ENCODE measurements around the gene SLC15A5.

SLC15A5 gene

DNA sequence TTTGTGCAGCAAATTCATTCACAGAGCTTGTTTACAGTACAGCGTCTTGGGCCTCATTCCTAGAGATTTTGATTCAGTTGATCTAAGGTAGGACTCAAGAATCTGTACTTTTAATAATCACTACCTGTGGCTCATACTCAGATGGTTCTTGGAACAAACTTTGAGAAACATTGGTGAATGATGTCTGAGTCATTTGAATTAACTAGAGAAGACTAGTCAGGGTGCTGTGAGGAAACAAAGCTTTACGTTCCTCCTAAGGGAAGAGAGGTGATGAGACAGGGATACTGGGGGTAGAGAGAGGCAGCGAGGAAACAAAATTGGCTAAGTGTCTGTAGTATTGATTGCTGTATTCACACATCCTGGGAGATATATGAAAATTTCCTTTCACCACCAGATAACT is 109.4 kb downstream of the SLC15A5 start:
- no peak for DNase-seq

- DNase-seq, result no peak
These were observed 110.7 kb downstream of the SLC15A5 start for GRCh38 chr12:16166563-16167470.

GRCh38 chr12:16165506-16165905 is 112.0 kb downstream of the SLC15A5 start:
- DNase-seq, result no peak

- DNase-seq, result no peak
These were observed 113.6 kb downstream of the SLC15A5 start for GRCh38 chr12:16163901-16164300.

- no peak for DNase-seq
These were observed 114.3 kb downstream of the SLC15A5 start for GRCh38 chr12:16163146-16163545.

GRCh38 chr12:16159571-16159970 is 117.9 kb downstream of the SLC15A5 start:
- DNase-seq, result no peak

GRCh38 chr12:16158050-16158449 is 119.4 kb downstream of the SLC15A5 start:
- DNase-seq, result no peak

DNA sequence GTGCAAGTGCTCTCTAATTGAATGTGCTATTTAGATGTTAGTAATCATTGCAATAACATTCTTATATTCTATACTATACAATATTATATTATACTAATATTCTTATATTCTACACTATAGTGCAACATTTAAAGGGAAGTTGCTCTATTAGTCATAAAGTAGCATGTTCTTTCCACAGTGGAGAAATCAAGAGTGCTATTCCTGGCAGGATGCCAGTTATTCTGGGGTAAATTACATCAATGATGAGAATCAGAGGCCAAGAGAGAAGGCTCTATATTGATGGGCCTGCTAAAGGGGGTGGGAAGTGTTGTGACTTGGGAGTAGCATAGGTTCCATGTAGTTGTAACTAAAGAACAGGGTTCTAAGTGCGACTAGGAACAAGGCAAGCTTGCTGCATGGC is 121.5 kb downstream of the SLC15A5 start:
- no peak for DNase-seq

DNA sequence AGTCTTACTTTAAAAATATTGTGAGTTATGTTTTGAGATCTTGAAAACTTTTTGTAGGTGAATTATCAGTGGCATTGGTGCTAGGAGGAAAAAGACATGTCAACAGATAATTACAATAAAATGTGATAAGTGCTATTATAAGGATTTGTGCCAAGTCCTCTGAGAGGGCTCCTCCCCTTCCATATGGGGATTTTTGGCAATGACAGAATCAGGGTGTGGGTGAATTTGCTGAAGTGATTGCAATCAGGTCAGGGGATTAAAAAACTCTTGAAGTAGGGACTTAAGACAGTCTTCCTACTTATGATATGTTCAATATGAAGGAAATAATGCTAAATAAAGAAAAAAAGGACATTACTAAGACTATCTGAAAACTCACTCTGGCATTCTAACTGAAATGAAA is 122.5 kb downstream of the SLC15A5 start:
- no peak for DNase-seq

DNA sequence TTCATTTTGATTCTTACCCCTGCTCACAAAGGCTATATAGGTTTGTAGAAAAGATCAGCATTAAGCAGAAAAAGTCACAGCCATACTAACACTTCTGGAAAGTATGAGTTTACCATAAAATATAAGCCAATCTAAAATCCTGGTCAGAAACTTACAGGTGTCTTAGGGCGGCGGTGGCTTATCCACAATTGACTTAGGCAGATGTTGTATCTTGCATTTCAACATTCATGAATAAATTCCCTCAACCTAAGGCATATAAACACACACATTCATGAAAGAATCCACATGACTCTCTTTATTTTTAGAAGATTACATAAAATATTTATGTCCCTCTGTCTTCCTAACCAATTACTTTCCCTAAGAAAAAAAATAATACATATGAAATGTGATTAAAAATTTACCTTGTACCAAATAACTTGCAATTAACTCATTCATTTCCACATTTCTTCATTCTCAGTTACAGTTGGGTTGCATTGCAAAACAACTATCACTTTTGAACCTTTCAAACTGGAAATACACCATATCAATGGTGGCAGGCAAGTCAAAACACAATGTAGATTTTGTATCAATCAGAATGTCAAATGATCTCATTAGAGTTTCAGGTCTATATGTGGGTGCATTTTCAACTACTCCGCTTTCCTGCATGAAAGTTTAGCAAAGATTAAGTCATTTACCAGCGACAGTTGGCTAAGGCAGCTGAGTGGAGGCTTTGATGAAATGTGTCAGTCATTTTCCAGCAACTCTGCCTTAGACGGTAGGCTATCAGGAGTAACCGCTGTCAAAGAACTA is 124.4 kb downstream of the SLC15A5 start:
- no peak for DNase-seq

DNA sequence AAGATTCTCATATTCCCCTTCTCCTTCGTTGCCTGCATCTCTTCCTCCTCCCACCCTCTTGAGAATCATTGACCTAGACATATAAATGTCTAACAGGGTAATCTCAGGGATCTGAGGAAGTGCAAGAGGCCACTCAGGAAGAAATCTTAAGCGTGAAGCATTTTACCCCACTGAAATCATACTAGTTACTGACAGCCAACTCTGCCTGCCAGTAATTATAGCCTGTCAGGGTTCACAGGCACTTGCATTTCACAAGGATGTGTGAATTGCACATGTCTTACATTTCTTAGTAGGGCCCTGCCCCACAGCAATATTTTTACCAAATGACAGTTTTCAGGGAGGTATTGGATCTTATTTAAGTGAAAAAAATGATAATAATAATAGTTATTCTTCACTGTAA is 127.2 kb downstream of the SLC15A5 start:
- no peak for DNase-seq

- DNase-seq, result no peak
These were observed 128.5 kb downstream of the SLC15A5 start for GRCh38 chr12:16148938-16149337.
